IMR-90 (cell line): ENCODE data around the gene IGF2R. TPM values are rescaled to one million over a fixed set of nuclear protein-coding genes. Genes with fewer than 3 reads are reported as not detected.

Experiments used
- ATAC-seq: fragments of 200-7000 bp; cut with Tn5 transposase; 2 replicates; pipeline ENCODE4 v1.9.1; 2020; ENCODE audit warnings: low read depth, mild to moderate bottlenecking, moderate library complexity
- BruUV-seq: library from RNA; stranded (reverse); fragments of 400-500 nt; replicated peaks from 2 replicates; lab custom pipeline; 2021; lab: Mats Ljungman, UMichigan
- CTCF ChIA-PET: fragments of 300-600 bp; formaldehyde crosslinking; extraction: SDS; loops from one replicate; lab custom pipeline; 2021; ENCODE audit warnings: antibody characterized with exemption; lab: Yijun Ruan, JAX
- POLR2A ChIA-PET: fragments of 300-600 bp; sonication (Branson Sonifier 250); formaldehyde crosslinking; loops from one replicate; lab custom pipeline; 2022; ENCODE audit warnings: antibody characterized with exemption; ENCODE audit not compliant: unreplicated experiment; lab: Charles Lee
- DNase-seq: peaks from one replicate; pipeline ENCODE4 v3.0.0; 2013
- H2AFZ ChIP-seq: replicated peaks from 2 replicates; pipeline ENCODE3; 2013; ENCODE audit warnings: low read length, mild to moderate bottlenecking; ENCODE audit not compliant: poor library complexity
- H2AK5ac ChIP-seq: 2 replicates; pipeline ENCODE4 v1.6.1; 2013; ENCODE audit warnings: low read depth, low read length, inconsistent platforms
- H2AK9ac ChIP-seq: replicated peaks from 2 replicates; pipeline ENCODE3; 2013; ENCODE audit warnings: mild to moderate bottlenecking, low read depth, low read length, moderate library complexity; ENCODE audit not compliant: poor library complexity
- H2BK120ac ChIP-seq: 2 replicates; pipeline ENCODE4 v1.6.1; 2013; ENCODE audit warnings: low read depth, low read length, inconsistent platforms
- H2BK15ac ChIP-seq: 3 replicates; pipeline ENCODE4 v1.6.1; 2013; ENCODE audit warnings: low read depth, low read length, inconsistent platforms
- H2BK20ac ChIP-seq: 2 replicates; pipeline ENCODE4 v1.6.1; 2013; ENCODE audit warnings: low read depth, mild to moderate bottlenecking, inconsistent platforms, low read length, moderate library complexity
- H2BK5ac ChIP-seq: 2 replicates; pipeline ENCODE4 v1.6.1; 2013; ENCODE audit warnings: mild to moderate bottlenecking, low read depth, low read length, inconsistent platforms; ENCODE audit not compliant: poor library complexity, severe bottlenecking
- H3K14ac ChIP-seq: replicated peaks from 2 replicates; pipeline ENCODE4 v1.6.1; 2013; ENCODE audit warnings: low read depth, low read length, inconsistent platforms
- H3K18ac ChIP-seq: 2 replicates; pipeline ENCODE4 v1.6.1; 2013; ENCODE audit warnings: low read depth, low read length, control low read depth
- H3K23ac ChIP-seq: 2 replicates; pipeline ENCODE4 v1.6.1; 2013; ENCODE audit warnings: low read depth, low read length, inconsistent platforms
- H3K27ac ChIP-seq: 2 replicates; pipeline ENCODE4 v1.5.1; 2013; ENCODE audit warnings: mild to moderate bottlenecking, control low read depth, low read length; ENCODE audit not compliant: insufficient read depth
- H3K27me3 ChIP-seq: 2 replicates; pipeline ENCODE4 v1.6.1; 2013; ENCODE audit warnings: low read length; ENCODE audit not compliant: control insufficient read depth, insufficient read depth
- H3K36me3 ChIP-seq: 2 replicates; pipeline ENCODE4 v1.6.1; 2013; ENCODE audit warnings: low read length, mixed read lengths; ENCODE audit not compliant: control insufficient read depth, insufficient read depth
- H3K4ac ChIP-seq: 2 replicates; pipeline ENCODE4 v1.6.1; 2013; ENCODE audit warnings: low read depth, low read length, inconsistent platforms
- H3K4me1 ChIP-seq: 2 replicates; pipeline ENCODE4 v1.6.1; 2013; ENCODE audit warnings: low read length, mixed read lengths; ENCODE audit not compliant: control insufficient read depth, insufficient read depth
- H3K4me2 ChIP-seq: 2 replicates; pipeline ENCODE4 v1.6.1; 2013; ENCODE audit warnings: low read depth, mild to moderate bottlenecking, control low read depth, low read length, moderate library complexity
- H3K4me3 ChIP-seq: 2 replicates; pipeline ENCODE4 v1.5.1; 2013; ENCODE audit warnings: low read depth, mild to moderate bottlenecking, control low read depth, low read length, moderate library complexity; ENCODE audit not compliant: insufficient read depth
- H3K56ac ChIP-seq: 2 replicates; pipeline ENCODE4 v1.6.1; 2013; ENCODE audit warnings: low read length, inconsistent platforms; ENCODE audit not compliant: insufficient read depth; ENCODE audit errors: extremely low read depth
- H3K79me1 ChIP-seq, 2 experiments: 2 replicates each; pipeline ENCODE4 v1.6.1; 2013; ENCODE audit warnings: low read length in 2 of 2, inconsistent platforms in 1 of 2, low read depth in 1 of 2
- H3K9ac ChIP-seq: 2 replicates; pipeline ENCODE4 v1.6.1; 2013; ENCODE audit warnings: low read depth, low read length, control low read depth
- H3K9me1 ChIP-seq: 2 replicates; pipeline ENCODE4 v1.6.1; 2013; ENCODE audit warnings: low read length, inconsistent platforms; ENCODE audit not compliant: insufficient read depth
- H3K9me3 ChIP-seq: 2 replicates; pipeline ENCODE4 v1.6.1; 2013; ENCODE audit warnings: low read length; ENCODE audit not compliant: control insufficient read depth, insufficient read depth
- H4K20me1 ChIP-seq: 2 replicates; pipeline ENCODE4 v1.6.1; 2013; ENCODE audit warnings: low read length, inconsistent platforms; ENCODE audit not compliant: insufficient read depth
- H4K5ac ChIP-seq: 2 replicates; pipeline ENCODE4 v1.6.1; 2013; ENCODE audit warnings: mild to moderate bottlenecking, low read depth, low read length, control low read depth
- H4K8ac ChIP-seq, 2 experiments: 2 replicates each; pipeline ENCODE4 v1.6.1; 2013; ENCODE audit warnings: low read depth in 2 of 2, low read length in 2 of 2, control low read depth in 1 of 2, inconsistent platforms in 1 of 2
- H4K91ac ChIP-seq: 2 replicates; pipeline ENCODE4 v1.6.1; 2013; ENCODE audit warnings: low read depth, low read length, inconsistent platforms; ENCODE audit not compliant: insufficient read depth
- BHLHE40 ChIP-seq: fragments of 150-350 bp; IDR thresholded peaks from 2 replicates; pipeline ENCODE4 v1.6.1; 2016; ENCODE audit warnings: mild to moderate bottlenecking, low read depth, low read length
- FOS ChIP-seq: fragments of 150-350 bp; IDR thresholded peaks from 2 replicates; pipeline ENCODE4 v1.6.1; 2016; ENCODE audit warnings: low read depth, low read length
- MAFK ChIP-seq: IDR thresholded peaks from 2 replicates; pipeline ENCODE4 v1.6.1; 2012; ENCODE audit warnings: low read depth, low read length, improper control_type of control experiment
- MAZ ChIP-seq: IDR thresholded peaks from 2 replicates; pipeline ENCODE4 v1.6.1; 2012; ENCODE audit warnings: low read depth, mild to moderate bottlenecking, low read length, improper control_type of control experiment, moderate library complexity, borderline replicate concordance
- MXI1 ChIP-seq: IDR thresholded peaks from 2 replicates; pipeline ENCODE4 v1.6.1; 2012; ENCODE audit warnings: low read depth, mild to moderate bottlenecking, low read length, moderate library complexity, borderline replicate concordance
- NFE2L2 ChIP-seq: fragments of 150-350 bp; IDR thresholded peaks from 2 replicates; pipeline ENCODE4 v1.6.1; 2016; ENCODE audit warnings: low read depth, mild to moderate bottlenecking, low read length
- POLR2A ChIP-seq: IDR thresholded peaks from 2 replicates; pipeline ENCODE4 v1.6.1; 2012; ENCODE audit warnings: mild to moderate bottlenecking, low read depth, low read length
- RAD21 ChIP-seq: IDR thresholded peaks from 2 replicates; pipeline ENCODE4 v1.6.1; 2012; ENCODE audit warnings: low read length, improper control_type of control experiment
- RCOR1 ChIP-seq: IDR thresholded peaks from 2 replicates; pipeline ENCODE4 v1.6.1; 2012; ENCODE audit warnings: mild to moderate bottlenecking, low read length, improper control_type of control experiment; ENCODE audit not compliant: insufficient replicate concordance
- SMC3 ChIP-seq: fragments of 150-350 bp; IDR thresholded peaks from 2 replicates; pipeline ENCODE4 v1.6.1; 2016; ENCODE audit warnings: low read depth, mild to moderate bottlenecking, antibody characterized with exemption, low read length, moderate library complexity
- WGBS, 2 experiments: methylation state at CpG; one replicate each; pipeline versions ENCODE4 v1.1.5 to v1.1.7; 2013; ENCODE audit warnings: missing lambda C conversion rate in 2 of 2; ENCODE audit not compliant: insufficient read length in 1 of 2; ENCODE audit errors: extremely low coverage in 2 of 2; 5-methylcytosine and 5-hydroxymethylcytosine counted together
- dilution Hi-C: fragments of 300-500 bp; cut with HindIII; formaldehyde crosslinking; loops from one replicate; pipeline ENCODE4 v1.14.3; 2018; ENCODE audit warnings: low sequenced_read_pairs; ENCODE audit not compliant: unreplicated experiment
- in situ Hi-C: fragments of 300-500 bp; cut with MboI; formaldehyde crosslinking; loops from 3 replicates; pipeline ENCODE4 v1.14.3; 2019; ENCODE audit warnings: low sequenced_read_pairs, inconsistent platforms, mixed read lengths
- intact Hi-C: fragments of 100-400 bp; cut with micrococcal nuclease; formaldehyde crosslinking; loops from 2 replicates; pipeline ENCODE4 v1.10.0; 2022
- polyA plus RNA-seq, 3 experiments: library from polyadenylated mRNA; depleted of rRNA; stranded (reverse); fragments of >200 nt; gene quantifications; 2 replicates each; pipeline ENCODE4 v1.2.3, GENCODE V29; 2012; ENCODE audit warnings: low replicate concordance in 1 of 3
- total RNA-seq: library from RNA; depleted of rRNA; stranded (reverse); fragments of >200 nt; gene quantifications from 2 replicates; pipeline ENCODE4 v1.2.3, GENCODE V29; 2012
- TF ChIP-seq, protein P1 (sequence below): fragments of 150-350 bp; IDR thresholded peaks from 2 replicates; pipeline ENCODE4 v1.6.1; 2016; ENCODE audit warnings: low read depth, mild to moderate bottlenecking, low read length, moderate library complexity, borderline replicate concordance
- TF ChIP-seq, protein P2 (sequence below): conservative IDR thresholded peaks from 2 replicates; pipeline ENCODE4 v1.5.1; 2012; ENCODE audit warnings: mild to moderate bottlenecking, low read depth, low read length, improper control_type of control experiment
- TF ChIP-seq, protein P3 (sequence below): fragments of 150-350 bp; IDR thresholded peaks from 2 replicates; pipeline ENCODE4 v1.6.1; 2017; ENCODE audit warnings: mild to moderate bottlenecking, antibody characterized with exemption, low read length, low read depth

Gene IGF2R
- total and polyA plus RNA-seq, 2 of the 4 experiments (the other 2 are of a cell fraction), result 33.2 to 41.4 TPM

DNA sequence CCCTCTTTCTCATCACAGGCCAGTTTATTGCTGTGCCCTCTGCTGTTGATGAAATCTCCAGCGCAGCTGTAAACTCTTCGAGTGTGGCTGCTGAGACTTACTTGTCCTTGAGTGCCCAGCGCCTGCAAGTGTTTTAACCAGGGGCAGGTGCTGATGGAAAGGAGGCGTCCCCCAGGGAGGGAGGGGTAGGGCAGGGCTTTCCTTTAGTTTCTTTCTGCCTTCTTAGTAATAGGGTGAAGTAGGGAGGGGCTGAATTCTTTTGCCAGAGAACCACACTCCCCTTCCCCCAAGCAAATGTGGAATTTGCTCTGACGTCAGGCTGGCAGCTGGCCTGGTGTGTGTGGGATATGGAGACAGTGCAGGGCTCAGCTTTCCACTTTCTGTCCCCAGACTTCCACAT lies 61.2 kb downstream of the IGF2R start:
- no peak overlapping the region for H3K18ac ChIP-seq
- peak overlapping the region; percentile 47 for H3K4me2 ChIP-seq
- TF ChIP-seq RCOR1 (peak; percentile 36), NFE2L2 (no peak), MAZ (peak; percentile 74; the same call in 1 of the 2 replicates), POLR2A (no peak), RAD21 (peak; percentile 24; the same call in 1 of the 2 replicates), SMC3 (no peak), MXI1 (0 out of 2 replicates have a peak, but pooled peaks have one; percentile 33), BHLHE40 (0 out of 2 replicates have a peak, but pooled peaks have one; percentile 15), FOS (peak; percentile 10; the same call in 1 of the 2 replicates), MAFK (no peak)
- TF ChIP-seq, protein P1, sequence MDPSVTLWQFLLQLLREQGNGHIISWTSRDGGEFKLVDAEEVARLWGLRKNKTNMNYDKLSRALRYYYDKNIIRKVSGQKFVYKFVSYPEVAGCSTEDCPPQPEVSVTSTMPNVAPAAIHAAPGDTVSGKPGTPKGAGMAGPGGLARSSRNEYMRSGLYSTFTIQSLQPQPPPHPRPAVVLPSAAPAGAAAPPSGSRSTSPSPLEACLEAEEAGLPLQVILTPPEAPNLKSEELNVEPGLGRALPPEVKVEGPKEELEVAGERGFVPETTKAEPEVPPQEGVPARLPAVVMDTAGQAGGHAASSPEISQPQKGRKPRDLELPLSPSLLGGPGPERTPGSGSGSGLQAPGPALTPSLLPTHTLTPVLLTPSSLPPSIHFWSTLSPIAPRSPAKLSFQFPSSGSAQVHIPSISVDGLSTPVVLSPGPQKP, result no peak
- TF ChIP-seq, protein P2, sequence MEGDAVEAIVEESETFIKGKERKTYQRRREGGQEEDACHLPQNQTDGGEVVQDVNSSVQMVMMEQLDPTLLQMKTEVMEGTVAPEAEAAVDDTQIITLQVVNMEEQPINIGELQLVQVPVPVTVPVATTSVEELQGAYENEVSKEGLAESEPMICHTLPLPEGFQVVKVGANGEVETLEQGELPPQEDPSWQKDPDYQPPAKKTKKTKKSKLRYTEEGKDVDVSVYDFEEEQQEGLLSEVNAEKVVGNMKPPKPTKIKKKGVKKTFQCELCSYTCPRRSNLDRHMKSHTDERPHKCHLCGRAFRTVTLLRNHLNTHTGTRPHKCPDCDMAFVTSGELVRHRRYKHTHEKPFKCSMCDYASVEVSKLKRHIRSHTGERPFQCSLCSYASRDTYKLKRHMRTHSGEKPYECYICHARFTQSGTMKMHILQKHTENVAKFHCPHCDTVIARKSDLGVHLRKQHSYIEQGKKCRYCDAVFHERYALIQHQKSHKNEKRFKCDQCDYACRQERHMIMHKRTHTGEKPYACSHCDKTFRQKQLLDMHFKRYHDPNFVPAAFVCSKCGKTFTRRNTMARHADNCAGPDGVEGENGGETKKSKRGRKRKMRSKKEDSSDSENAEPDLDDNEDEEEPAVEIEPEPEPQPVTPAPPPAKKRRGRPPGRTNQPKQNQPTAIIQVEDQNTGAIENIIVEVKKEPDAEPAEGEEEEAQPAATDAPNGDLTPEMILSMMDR, result no peak
- TF ChIP-seq, protein P3, sequence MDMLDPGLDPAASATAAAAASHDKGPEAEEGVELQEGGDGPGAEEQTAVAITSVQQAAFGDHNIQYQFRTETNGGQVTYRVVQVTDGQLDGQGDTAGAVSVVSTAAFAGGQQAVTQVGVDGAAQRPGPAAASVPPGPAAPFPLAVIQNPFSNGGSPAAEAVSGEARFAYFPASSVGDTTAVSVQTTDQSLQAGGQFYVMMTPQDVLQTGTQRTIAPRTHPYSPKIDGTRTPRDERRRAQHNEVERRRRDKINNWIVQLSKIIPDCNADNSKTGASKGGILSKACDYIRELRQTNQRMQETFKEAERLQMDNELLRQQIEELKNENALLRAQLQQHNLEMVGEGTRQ, result no peak
- H3K4ac ChIP-seq, result peak overlapping the region; percentile 16
- dilution Hi-C loops (no loop called here), in situ Hi-C loops (no loop called here), intact Hi-C loops (loop anchor here (1.0 to 2.0 kb wide), 2 partner anchors 49 to 167 kb away; no protein-coding TSS in a partner anchor)
- peak overlapping the region; percentile 22; the same call in 1 of the 2 replicates for H2AK5ac ChIP-seq
- no CpG with 5 or more reads among the region's 5 CpGs for WGBS, 2 experiments
- peak; percentile 92 for ATAC-seq
- H4K5ac ChIP-seq, result no peak overlapping the region
- 0 out of 2 replicates have a peak overlapping the region, but pooled peaks have one; percentile 3 for H3K9ac ChIP-seq
- H4K91ac ChIP-seq, result 0 out of 2 replicates have a peak overlapping the region, but pooled peaks have one; percentile 7
- peaks cover 11 to 32% of the 10 kb centered on the region in 2 experiments; a peak in 2 of 4 replicates for H3K79me1 ChIP-seq
- CTCF ChIA-PET, result interaction anchor here (1.0 kb wide), 1 partner anchor 58 kb away, joined by 3 read pairs; no protein-coding TSS in a partner anchor
- peak overlapping the region; percentile 11 for H2AK9ac ChIP-seq
- H3K36me3 ChIP-seq, result peaks cover 51% of the 10 kb centered on the region
- H2BK120ac ChIP-seq, result peak overlapping the region; percentile 33; the same call in 1 of the 2 replicates
- peak; percentile 97 for DNase-seq
- peaks cover 6% of the 10 kb centered on the region for H3K4me1 ChIP-seq
- peak overlapping the region; percentile 59 for H2AFZ ChIP-seq
- BruUV-seq, result no TSS peak
- H3K23ac ChIP-seq, result no peak overlapping the region
- POLR2A ChIA-PET, result interaction anchor here (0.6 to 1.0 kb wide), 3 partner anchors 22 to 855 kb away, joined by 3 to 10 read pairs (median 5); no protein-coding TSS in a partner anchor
- peak overlapping the region; percentile 43; the same call in 1 of the 2 replicates for H3K27ac ChIP-seq
- H3K9me3 ChIP-seq, result no peaks in the 10 kb centered on the region
- no peak overlapping the region; the same call in 1 of the 2 replicates for H3K56ac ChIP-seq
- H4K8ac ChIP-seq, result peak overlapping the region in 1 of 2 experiments; percentile 36; a peak in 1 of 4 replicates
- peaks cover 18% of the 10 kb centered on the region for H3K9me1 ChIP-seq
- no peaks in the 10 kb centered on the region for H4K20me1 ChIP-seq
- H2BK15ac ChIP-seq, result no peak overlapping the region
- peak overlapping the region; percentile 58 for H2BK5ac ChIP-seq
- H3K4me3 ChIP-seq, result no peak overlapping the region
- H2BK20ac ChIP-seq, result no peak overlapping the region; the same call in 1 of the 2 replicates
- no peaks in the 10 kb centered on the region for H3K27me3 ChIP-seq
- no peak overlapping the region for H3K14ac ChIP-seq
